ENCODE results near the gene KMT2B. TPM values are rescaled to one million over a fixed set of nuclear protein-coding genes. Genes with fewer than 3 reads are reported as not detected.
A peak's percentile ranks its signal among the peaks of the same experiment; 100 is the strongest.

The KMT2B gene
- total and polyA plus RNA-seq, 3 experiments from 2014 or later, result 2.9 to 67.8 (median 62.6) TPM

DNA sequence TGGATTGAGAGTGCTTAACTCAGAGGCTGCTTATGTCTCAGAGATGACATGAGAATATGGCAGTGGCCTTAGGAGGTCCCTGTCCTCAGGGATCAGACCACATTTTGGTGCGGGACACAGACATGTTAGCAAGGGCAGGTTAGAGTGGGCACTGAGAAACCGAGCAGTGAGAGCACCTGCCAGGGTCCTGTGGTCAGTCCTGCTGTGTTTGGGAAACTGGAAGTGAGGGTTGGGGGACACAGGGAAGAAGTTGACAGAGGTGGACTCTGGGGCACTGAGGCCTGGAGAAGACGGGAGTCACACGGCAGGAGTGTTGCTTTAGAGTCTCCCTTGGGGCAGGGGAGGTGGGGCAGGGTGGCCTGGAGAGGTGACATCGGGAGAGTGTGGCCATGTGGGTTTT lies 17.1 kb downstream of the KMT2B start:
- H3K27ac ChIP-seq (ENCODE audit: low read depth, low read length), result no peak overlapping the region
- peaks cover 8 to 79% (median 10%) of the 10 kb centered on the region in 3 donors for H3K36me3 Mint-ChIP-seq
- H3K27ac Mint-ChIP-seq, result peak overlapping the region in 3 of 8 donors; percentile 76 to 90 (median 90)
- H3K4me1 Mint-ChIP-seq, result peaks cover 9 to 34% (median 16%) of the 10 kb centered on the region in 3 donors
- peaks cover 36% of the 10 kb centered on the region for H3K36me3 ChIP-seq (ENCODE audit: insufficient read depth, low read length)
- CTCF ChIA-PET, result no interaction called here
- POLR2A ChIA-PET, result no interaction called here
- H3K4me3 Mint-ChIP-seq, result peak overlapping the region in 1 of 7 donors; percentile 76
- no peaks in the 10 kb centered on the region for H3K9me3 ChIP-seq (ENCODE audit: low read length)
- H3K9me3 Mint-ChIP-seq, result no peaks in the 10 kb centered on the region
- no peak for DNase-seq
- H3K27me3 Mint-ChIP-seq, result no peaks in the 10 kb centered on the region
- H3K4me3 ChIP-seq (ENCODE audit: low read length), result no peak overlapping the region
- no peaks in the 10 kb centered on the region for H3K27me3 ChIP-seq (ENCODE audit: insufficient read depth, low read length, poor library complexity, severe bottlenecking)
- H3K4me1 ChIP-seq (ENCODE audit: insufficient read depth, low read length), result peaks cover 19% of the 10 kb centered on the region

DNA sequence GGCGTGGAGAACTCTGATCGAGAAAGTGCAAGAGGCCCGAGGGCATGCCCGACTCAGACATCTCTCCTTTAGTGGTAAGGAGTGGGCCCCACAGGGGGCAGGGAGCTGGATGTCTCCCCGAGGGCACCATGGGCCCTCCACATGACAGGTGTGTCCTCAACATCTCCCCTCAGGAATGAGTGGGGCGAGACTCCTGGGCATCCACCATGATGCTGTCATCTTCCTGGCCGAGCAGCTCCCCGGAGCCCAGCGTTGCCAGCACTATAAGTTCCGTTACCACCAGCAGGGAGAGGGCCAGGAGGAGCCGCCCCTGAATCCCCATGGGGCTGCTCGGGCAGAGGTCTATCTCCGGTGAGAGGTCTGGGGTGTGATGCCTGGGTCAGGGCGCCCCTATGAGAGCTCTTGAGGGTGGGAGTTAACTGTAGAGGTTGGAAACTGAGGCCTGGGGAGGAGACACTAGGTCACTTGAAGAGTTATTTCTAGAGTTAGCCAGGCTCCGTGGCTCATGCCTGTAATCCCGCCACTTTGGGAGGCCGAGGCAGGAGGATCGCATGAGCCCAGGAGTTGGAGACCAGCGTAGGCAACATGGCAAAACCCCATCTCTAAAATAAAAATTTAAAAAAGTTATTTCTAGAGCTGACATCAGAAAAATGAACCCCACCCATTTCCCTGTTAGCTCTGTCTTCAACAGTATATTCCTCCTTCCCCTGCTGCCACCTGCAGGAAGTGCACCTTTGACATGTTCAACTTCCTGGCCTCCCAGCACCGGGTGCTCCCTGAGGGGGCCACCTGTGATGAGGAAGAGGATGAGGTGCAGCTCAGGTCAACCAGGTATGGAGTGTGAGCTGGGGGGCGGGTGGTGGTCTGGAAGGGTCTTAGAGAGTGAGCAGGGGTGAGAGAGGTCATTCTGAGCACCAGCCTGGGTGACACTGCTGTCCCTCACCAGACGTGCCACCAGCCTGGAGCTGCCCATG lies 19.4 kb downstream of the KMT2B start:
- Mint-ChIP-seq H3K36me3 (peaks cover 4 to 62% (median 10%) of the 10 kb centered on the region in 3 donors), H3K4me3 (peak overlapping the region in 2 of 7 donors; percentile 35 to 63), H3K4me1 (peaks cover 17 to 48% (median 19%) of the 10 kb centered on the region in 3 donors), H3K9me3 (no peaks in the 10 kb centered on the region), H3K27ac (peak overlapping the region in 5 of 8 donors; percentile 25 to 95 (median 76)), H3K27me3 (no peaks in the 10 kb centered on the region)
- Histone ChIP-seq H3K36me3 (ENCODE audit: insufficient read depth, low read length) (peaks cover 22% of the 10 kb centered on the region), H3K27me3 (ENCODE audit: insufficient read depth, low read length, poor library complexity, severe bottlenecking) (no peaks in the 10 kb centered on the region), H3K4me3 (ENCODE audit: low read length) (no peak overlapping the region), H3K27ac (ENCODE audit: low read depth, low read length) (no peak overlapping the region), H3K4me1 (ENCODE audit: insufficient read depth, low read length) (peaks cover 30% of the 10 kb centered on the region), H3K9me3 (ENCODE audit: low read length) (no peaks in the 10 kb centered on the region)
- DNase-seq, result peak in 1 of 5 donors; percentile 25
- CTCF ChIA-PET, result interaction anchor here (0.9 to 1.6 kb wide), 6 partner anchors 8 to 44 kb away, joined by 3 to 5 read pairs (median 4); partner anchors contain the start of genes LIN37, PSENEN and U2AF1L4
- POLR2A ChIA-PET, result interaction anchor here (0.6 to 1.3 kb wide), 2 partner anchors 9 to 19 kb away, joined by 3 to 5 read pairs; no protein-coding TSS in a partner anchor

DNA sequence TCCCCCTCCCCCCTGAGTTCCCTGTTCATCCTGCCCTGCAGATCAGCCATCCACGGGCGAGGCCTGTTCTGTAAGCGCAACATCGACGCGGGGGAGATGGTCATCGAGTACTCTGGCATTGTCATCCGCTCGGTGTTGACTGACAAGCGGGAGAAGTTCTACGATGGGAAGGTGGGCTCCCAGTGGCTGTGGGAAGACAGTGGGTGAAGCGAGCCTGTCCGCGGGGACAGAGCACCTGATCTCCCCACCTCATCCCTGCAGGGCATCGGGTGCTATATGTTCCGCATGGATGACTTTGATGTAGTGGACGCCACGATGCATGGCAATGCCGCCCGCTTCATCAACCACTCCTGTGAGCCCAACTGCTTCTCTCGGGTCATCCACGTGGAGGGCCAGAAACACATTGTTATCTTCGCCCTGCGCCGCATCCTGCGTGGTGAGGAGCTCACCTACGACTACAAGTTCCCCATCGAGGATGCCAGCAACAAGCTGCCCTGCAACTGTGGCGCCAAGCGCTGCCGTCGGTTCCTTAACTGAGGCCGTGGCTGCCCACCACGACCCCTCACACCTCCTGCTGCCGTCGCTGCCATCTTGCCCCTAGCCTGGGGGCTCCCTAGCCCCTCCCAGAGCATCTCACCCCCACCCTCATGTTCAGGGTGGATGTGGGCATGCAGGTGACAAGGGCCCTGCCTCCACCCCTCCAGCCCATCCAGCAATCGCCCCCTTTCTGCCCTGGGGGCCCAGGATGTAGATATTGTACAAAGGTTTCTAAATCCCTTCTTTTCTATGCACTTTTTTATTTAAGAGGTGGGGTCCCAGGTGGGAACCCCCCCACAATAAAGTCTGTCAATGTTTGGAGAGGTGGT lies 20.5 kb downstream of the KMT2B start:
- DNase-seq, result no peak
- Mint-ChIP-seq H3K9me3 (no peaks in the 10 kb centered on the region), H3K27ac (peak overlapping the region in 5 of 8 donors; percentile 5 to 87 (median 11)), H3K27me3 (no peaks in the 10 kb centered on the region), H3K4me1 (peaks cover 25 to 57% (median 27%) of the 10 kb centered on the region in 3 donors), H3K4me3 (peak overlapping the region in 4 of 7 donors; percentile 15 to 86 (median 65)), H3K36me3 (peaks cover 4 to 63% (median 10%) of the 10 kb centered on the region in 3 donors)
- Histone ChIP-seq H3K4me1 (ENCODE audit: insufficient read depth, low read length) (peaks cover 40% of the 10 kb centered on the region), H3K27ac (ENCODE audit: low read depth, low read length) (no peak overlapping the region), H3K4me3 (ENCODE audit: low read length) (no peak overlapping the region), H3K9me3 (ENCODE audit: low read length) (no peaks in the 10 kb centered on the region), H3K27me3 (ENCODE audit: insufficient read depth, low read length, poor library complexity, severe bottlenecking) (no peaks in the 10 kb centered on the region), H3K36me3 (ENCODE audit: insufficient read depth, low read length) (peaks cover 22% of the 10 kb centered on the region)
- ChIA-PET POLR2A (no interaction called here), CTCF (interaction anchor here (0.8 to 1.3 kb wide), 3 partner anchors 7 to 45 kb away, joined by 3 to 5 read pairs (median 3); partner anchors contain the start of genes PSENEN and U2AF1L4)

DNA sequence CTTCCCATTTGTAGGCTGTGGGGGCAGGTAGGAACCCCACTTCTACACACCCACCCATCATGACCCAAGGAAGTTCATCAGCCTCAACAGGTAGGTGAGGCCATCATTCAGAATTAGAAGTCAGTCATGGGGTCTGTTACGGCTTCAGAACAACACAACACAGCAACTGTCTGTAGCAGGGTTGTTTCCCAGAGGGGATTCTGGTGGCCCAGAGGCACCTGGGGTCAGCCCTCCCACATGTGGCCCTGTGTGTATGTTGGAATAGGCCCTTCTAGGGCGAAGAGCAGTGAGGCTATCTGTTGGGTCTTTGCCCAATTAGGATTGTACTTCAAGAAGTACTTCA lies 21.1 kb downstream of the KMT2B start:
- Mint-ChIP-seq H3K27me3 (no peaks in the 10 kb centered on the region), H3K4me1 (peaks cover 28 to 61% (median 31%) of the 10 kb centered on the region in 3 donors), H3K27ac (peak overlapping the region in 6 of 8 donors; percentile 5 to 75 (median 14)), H3K9me3 (no peaks in the 10 kb centered on the region), H3K36me3 (peaks cover 4 to 60% (median 10%) of the 10 kb centered on the region in 3 donors), H3K4me3 (peak overlapping the region; percentile 57 to 95 (median 86))
- Histone ChIP-seq H3K9me3 (ENCODE audit: low read length) (no peaks in the 10 kb centered on the region), H3K27me3 (ENCODE audit: insufficient read depth, low read length, poor library complexity, severe bottlenecking) (no peaks in the 10 kb centered on the region), H3K27ac (ENCODE audit: low read depth, low read length) (no peak overlapping the region), H3K36me3 (ENCODE audit: insufficient read depth, low read length) (peaks cover 22% of the 10 kb centered on the region), H3K4me3 (ENCODE audit: low read length) (no peak overlapping the region), H3K4me1 (ENCODE audit: insufficient read depth, low read length) (peaks cover 46% of the 10 kb centered on the region)
- DNase-seq, result no peak
- POLR2A ChIA-PET, result interaction anchor here (1.5 kb wide), 1 partner anchor 10 kb away, joined by 7 read pairs; the partner anchor contains the start of gene LIN37
- CTCF ChIA-PET, result interaction anchor here (0.8 kb wide), 1 partner anchor 16 kb away, joined by 3 read pairs; no protein-coding TSS in a partner anchor

DNA sequence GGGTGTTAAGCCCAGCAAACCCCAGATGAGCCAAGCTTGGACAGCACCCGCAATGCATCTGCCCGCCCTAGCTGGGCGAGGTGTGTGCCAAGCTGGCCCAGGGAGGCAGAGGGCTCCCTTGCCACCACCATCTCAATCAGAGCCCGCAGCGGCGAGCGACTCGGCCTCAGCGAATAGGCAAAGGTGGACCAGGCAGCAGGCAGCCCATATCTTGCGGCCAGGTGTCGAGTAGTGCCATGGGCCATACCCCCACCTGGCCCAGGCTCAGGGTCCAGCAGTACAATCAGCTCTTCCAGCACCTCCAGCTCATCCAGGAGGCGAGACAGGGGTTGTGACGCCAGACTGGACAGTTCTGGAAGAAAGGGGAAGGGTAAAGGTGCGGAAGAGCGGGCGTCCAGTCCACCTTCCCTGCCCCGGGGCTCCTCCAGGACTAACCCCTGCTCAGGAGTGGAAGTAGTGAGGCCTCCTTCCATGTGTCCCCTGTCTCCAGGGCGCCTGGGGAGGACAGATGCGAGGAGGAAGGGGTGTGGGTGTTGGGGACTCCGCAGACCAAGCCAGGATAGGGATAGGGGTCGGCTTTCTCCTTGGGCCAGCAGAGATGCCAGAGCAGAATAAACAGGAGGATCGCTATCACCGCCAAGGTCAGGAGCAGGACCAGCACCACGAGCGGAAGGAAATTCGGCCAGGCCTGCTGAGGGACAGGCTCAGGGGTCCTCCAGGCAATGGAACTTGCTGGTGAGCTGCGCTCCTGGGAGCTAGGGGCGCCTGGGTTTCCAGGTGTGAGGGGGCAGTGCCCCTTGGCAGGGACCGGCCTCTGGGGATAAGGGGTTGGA lies 21.7 kb downstream of the KMT2B start:
- H3K9me3 Mint-ChIP-seq, result no peaks in the 10 kb centered on the region
- Histone ChIP-seq H3K4me3 (ENCODE audit: low read length) (peak overlapping the region; percentile 98), H3K36me3 (ENCODE audit: insufficient read depth, low read length) (peaks cover 22% of the 10 kb centered on the region), H3K27me3 (ENCODE audit: insufficient read depth, low read length, poor library complexity, severe bottlenecking) (no peaks in the 10 kb centered on the region), H3K4me1 (ENCODE audit: insufficient read depth, low read length) (peaks cover 52% of the 10 kb centered on the region), H3K9me3 (ENCODE audit: low read length) (no peaks in the 10 kb centered on the region), H3K27ac (ENCODE audit: low read depth, low read length) (no peak overlapping the region)
- ChIA-PET POLR2A (interaction anchor here (1.4 to 1.5 kb wide), 2 partner anchors 9 to 21 kb away, joined by 5 to 7 read pairs; partner anchors contain the start of gene LIN37), CTCF (interaction anchor here (0.8 to 1.5 kb wide), 6 partner anchors 10 to 192 kb away, joined by 3 to 5 read pairs (median 4); no protein-coding TSS in a partner anchor)
- peaks cover 33 to 63% (median 37%) of the 10 kb centered on the region in 3 donors for H3K4me1 Mint-ChIP-seq
- H3K4me3 Mint-ChIP-seq, result peak overlapping the region; percentile 19 to 98 (median 93)
- H3K27me3 Mint-ChIP-seq, result no peaks in the 10 kb centered on the region
- no peak for DNase-seq
- peak overlapping the region in 3 of 8 donors; percentile 5 to 75 (median 57) for H3K27ac Mint-ChIP-seq
- peaks cover under 1 to 56% (median 3%) of the 10 kb centered on the region in 3 donors for H3K36me3 Mint-ChIP-seq

DNA sequence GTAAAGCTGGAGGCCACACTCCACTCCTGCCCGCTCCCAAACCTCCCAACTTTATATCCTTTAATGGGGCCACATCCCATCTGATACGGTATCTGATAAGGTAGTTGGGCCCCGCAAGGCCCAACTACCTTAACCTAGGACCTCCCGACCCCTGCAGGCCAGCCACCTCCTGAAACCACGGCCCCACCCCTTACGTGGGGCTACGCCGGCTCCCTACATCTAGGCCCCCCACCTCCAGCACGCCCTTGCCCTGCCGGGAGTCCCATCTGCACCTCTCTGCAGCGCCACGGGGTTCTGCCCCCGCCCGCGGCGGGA lies 22.3 kb downstream of the KMT2B start:
- H3K4me1 ChIP-seq (ENCODE audit: insufficient read depth, low read length), result peaks cover 52% of the 10 kb centered on the region
- DNase-seq, result no peak
- peak overlapping the region; percentile 98 for H3K4me3 ChIP-seq (ENCODE audit: low read length)
- no peaks in the 10 kb centered on the region for H3K9me3 ChIP-seq (ENCODE audit: low read length)
- ChIA-PET POLR2A (interaction anchor here (0.6 to 1.5 kb wide), 6 partner anchors 8 to 518 kb away, joined by 4 to 7 read pairs (median 4); partner anchors contain the start of genes HSPB6, LIN37, POLR2I and TBCB), CTCF (interaction anchor here (1.1 to 1.5 kb wide), 6 partner anchors 11 to 191 kb away, joined by 3 to 5 read pairs (median 4); no protein-coding TSS in a partner anchor)
- Mint-ChIP-seq H3K4me3 (peak overlapping the region; percentile 86 to 98 (median 93)), H3K9me3 (no peaks in the 10 kb centered on the region), H3K4me1 (peaks cover 33 to 65% (median 39%) of the 10 kb centered on the region in 3 donors), H3K36me3 (peaks cover 0 to 56% (median 0%) of the 10 kb centered on the region in 3 donors), H3K27me3 (no peaks in the 10 kb centered on the region), H3K27ac (peak overlapping the region in 4 of 8 donors; percentile 57 to 93 (median 74))
- H3K36me3 ChIP-seq (ENCODE audit: insufficient read depth, low read length), result peaks cover 17% of the 10 kb centered on the region
- no peaks in the 10 kb centered on the region for H3K27me3 ChIP-seq (ENCODE audit: insufficient read depth, low read length, poor library complexity, severe bottlenecking)
- H3K27ac ChIP-seq (ENCODE audit: low read depth, low read length), result peak overlapping the region; percentile 35
